Vagina (tissue), 2 donors: ENCODE results near the gene MROH7.

Experiments used
- POLR2A ChIP-seq, 2 donors: fragments of 450-650 bp; IDR thresholded peaks; one replicate each; pipeline ENCODE4 v1.6.1; 2017; ENCODE audit warnings: antibody characterized with exemption in 2 of 2, mild to moderate bottlenecking in 2 of 2, moderate library complexity in 2 of 2
- POLR2AphosphoS5 ChIP-seq, 2 donors: sonication (generic); formaldehyde crosslinking; IDR thresholded peaks; one replicate each; pipeline ENCODE4 v1.9.0; 2017; ENCODE audit warnings: antibody characterized with exemption in 2 of 2, mild to moderate bottlenecking in 2 of 2, low read depth in 1 of 2; ENCODE audit not compliant: insufficient read depth in 1 of 2
- TF ChIP-seq, protein P1 (sequence below), 3 experiments: fragments of 450-650 bp in 2 of 3; fragments of 200-600 bp in 1 of 3; sonication (generic) in 1 of 3; IDR thresholded peaks; one replicate each; pipeline ENCODE4 v1.5.1; 2017 to 2019; ENCODE audit warnings: antibody characterized with exemption in 3 of 3, mild to moderate bottlenecking in 2 of 3, moderate library complexity in 2 of 3

DNA sequence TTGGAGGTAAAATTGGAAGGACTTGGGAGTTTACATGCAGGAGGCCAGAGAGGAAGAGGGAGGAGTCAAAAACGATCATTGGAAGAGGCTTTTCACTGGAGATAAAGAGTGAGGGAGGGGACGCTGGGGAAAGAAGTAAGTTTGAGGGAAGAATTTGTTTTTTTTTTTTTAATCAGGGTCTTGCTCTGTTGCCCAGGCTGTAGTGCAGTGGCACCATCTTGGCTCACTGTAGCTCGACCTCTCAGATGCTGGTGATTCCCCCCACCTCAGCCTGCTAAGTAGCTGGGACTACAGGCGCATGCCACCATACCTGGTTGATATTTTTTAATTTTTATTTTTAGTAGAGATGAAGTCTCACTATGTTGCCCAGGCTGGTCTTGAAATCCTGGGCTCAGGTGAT is 1.2 kb upstream of the MROH7 start:
- TF ChIP-seq POLR2A (IDR thresholded peaks at IDR 0.05), result no peak
- TF ChIP-seq POLR2AphosphoS5 (IDR thresholded peaks at IDR 0.05; ENCODE audit: insufficient read depth in 1 of 2, low read depth in 1 of 2), result no peak
- TF ChIP-seq, protein P1, sequence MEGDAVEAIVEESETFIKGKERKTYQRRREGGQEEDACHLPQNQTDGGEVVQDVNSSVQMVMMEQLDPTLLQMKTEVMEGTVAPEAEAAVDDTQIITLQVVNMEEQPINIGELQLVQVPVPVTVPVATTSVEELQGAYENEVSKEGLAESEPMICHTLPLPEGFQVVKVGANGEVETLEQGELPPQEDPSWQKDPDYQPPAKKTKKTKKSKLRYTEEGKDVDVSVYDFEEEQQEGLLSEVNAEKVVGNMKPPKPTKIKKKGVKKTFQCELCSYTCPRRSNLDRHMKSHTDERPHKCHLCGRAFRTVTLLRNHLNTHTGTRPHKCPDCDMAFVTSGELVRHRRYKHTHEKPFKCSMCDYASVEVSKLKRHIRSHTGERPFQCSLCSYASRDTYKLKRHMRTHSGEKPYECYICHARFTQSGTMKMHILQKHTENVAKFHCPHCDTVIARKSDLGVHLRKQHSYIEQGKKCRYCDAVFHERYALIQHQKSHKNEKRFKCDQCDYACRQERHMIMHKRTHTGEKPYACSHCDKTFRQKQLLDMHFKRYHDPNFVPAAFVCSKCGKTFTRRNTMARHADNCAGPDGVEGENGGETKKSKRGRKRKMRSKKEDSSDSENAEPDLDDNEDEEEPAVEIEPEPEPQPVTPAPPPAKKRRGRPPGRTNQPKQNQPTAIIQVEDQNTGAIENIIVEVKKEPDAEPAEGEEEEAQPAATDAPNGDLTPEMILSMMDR (IDR thresholded peaks at IDR 0.05), result no peak
